OCI-M2 (cell line): Measurements from ENCODE around the gene COL25A1.
"Not testable (repeated sequence)": the region's sequence is repeated elsewhere in the genome, so short reads cannot be mapped to it uniquely, and the experiment has no call there.

Source experiments
- DNase-seq: peaks from one replicate; lab custom pipeline; 2025; ENCODE audit not compliant: unreplicated experiment; lab: John Stamatoyannopoulos, UW

The COL25A1 gene

DNA sequence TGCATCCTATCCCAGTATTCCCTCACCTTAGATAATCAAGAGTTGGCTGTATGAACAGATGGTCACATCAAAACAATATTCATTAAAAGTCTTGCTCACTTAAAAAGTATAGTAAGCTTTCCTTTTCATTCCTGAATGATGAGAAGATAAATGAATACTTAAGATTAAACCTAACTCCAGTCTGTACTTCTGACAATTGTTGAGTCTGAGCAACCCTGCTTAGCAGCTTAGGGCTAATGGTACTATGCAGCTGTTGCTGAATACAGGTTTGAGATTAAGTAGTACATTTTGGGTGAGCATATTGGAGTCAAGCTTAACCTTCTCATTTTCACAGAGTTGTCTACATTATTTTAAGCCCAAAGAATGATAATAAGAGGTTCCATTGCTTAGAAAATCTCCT, 417.9 kb downstream of the COL25A1 start:
- no peak for DNase-seq

- no peak for DNase-seq
Observed at GRCh38 chr4:108881986-108882385, 420.5 kb downstream of the COL25A1 start.

DNA sequence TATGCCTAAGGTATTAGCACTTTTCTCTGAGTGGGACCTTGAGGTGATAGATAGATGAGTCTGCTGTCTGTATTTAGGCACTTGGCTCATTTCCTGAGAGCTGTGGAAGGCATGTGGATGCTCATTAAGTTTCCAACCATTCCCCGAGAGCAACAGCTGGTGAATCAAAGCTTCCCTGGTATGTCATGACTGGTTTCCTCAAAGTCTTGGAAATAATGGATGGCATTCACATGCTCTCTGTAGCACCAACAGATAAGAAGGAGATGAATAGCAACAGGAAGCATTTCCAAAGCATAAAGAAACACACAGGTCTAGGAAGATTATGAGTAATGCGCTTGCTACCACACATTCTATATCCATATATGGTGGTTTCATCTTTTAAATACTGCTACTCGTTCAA, 421.3 kb downstream of the COL25A1 start:
- no peak for DNase-seq

- no peak for DNase-seq
Observed at GRCh38 chr4:108878806-108879205, 423.7 kb downstream of the COL25A1 start.

DNA sequence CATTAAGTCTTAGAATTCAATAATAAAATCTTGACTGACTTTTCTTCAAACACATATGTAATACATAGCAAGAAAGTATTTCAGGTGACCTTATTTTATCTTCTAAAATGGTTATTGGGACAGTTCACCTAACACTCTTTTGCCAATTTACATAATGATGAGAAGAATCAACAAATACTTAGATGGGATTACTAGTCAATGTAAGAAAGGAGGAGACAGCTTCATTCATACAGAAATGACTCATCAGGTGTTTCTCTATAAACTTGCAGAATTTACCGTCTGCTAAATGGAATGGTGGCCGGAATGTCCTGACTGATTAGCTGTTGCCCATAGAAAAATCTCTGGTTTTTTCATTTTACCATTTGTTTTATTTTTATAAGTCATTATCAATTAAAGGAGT, 424.6 kb downstream of the COL25A1 start:
- no peak for DNase-seq

GRCh38 chr4:108874806-108875205, 427.7 kb downstream of the COL25A1 start:
- no peak for DNase-seq

- not testable (repeated sequence) for DNase-seq
Observed at GRCh38 chr4:108869970-108870369, 432.5 kb downstream of the COL25A1 start.

- no peak for DNase-seq
Observed at GRCh38 chr4:108868606-108869227, 433.7 kb downstream of the COL25A1 start.

- no peak for DNase-seq
Observed at GRCh38 chr4:108867476-108867875, 435.0 kb downstream of the COL25A1 start.

- no peak for DNase-seq
Observed at GRCh38 chr4:108861334-108861733, 441.1 kb downstream of the COL25A1 start.

DNA sequence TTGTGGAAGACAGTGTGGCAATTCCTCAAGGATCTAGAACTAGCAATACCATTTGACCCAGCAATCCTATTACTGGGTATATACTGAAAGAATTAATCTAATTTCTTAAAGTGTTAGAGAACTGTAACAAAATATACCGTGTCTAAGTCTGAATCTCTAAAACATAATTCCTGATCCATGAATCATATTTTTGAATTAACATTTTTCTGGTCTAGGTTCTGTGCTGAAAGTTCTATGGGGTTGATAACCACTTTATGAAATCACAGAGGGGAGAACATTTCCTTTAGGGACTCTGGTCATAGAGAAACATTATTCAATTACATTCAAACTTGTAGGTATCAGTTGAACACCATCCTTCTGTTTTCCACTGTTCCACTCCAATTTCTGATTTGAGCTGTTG, 447.7 kb downstream of the COL25A1 start:
- DNase-seq, result no peak

GRCh38 chr4:108852691-108853090, 449.8 kb downstream of the COL25A1 start:
- DNase-seq, result no peak

DNA sequence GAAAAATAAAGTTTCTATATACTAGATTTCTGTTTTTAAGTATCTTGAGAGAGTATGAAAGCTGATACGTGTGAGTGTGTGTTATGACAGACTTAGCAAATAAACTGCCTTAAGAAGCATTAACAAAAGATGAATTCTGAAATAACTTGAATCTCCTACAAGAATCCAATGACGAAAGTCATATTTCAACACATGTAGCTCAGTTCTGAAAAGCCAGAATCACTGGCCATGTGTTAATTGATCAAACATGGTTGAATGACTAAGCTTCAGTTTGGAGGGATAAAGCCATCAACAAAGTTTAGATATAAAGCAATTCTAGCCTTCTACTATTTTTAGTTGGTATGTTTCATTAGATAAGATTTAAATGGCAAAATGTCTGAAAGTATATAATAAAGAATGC, 451.1 kb downstream of the COL25A1 start:
- no peak for DNase-seq

GRCh38 chr4:108850219-108850649, 452.2 kb downstream of the COL25A1 start:
- no peak for DNase-seq

DNA sequence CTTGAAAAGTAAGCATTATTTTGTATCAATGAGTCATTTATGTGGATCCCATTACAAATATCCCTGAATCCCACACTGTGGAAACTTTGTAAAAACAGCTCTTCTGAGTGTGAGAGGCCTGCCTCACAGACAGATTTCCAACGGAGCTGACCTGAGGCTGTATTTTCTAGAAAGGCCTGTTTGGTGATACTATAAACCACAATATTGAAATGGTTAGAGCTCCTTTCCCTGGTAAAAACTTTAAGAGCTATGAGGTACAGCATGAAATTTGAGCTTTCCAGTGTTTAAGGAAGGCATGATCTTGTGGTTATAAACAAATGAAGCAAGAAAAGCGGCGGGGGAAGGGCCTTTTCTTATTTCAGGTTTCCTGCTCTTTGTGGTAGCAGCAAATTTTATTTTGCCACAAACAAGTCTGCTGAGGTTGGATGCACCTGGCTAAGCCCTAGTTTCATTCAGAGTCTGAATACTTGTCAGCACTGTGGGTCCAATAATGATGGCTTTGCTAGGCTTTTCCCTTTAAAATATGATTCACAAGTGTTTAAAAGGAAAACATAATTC, 452.8 kb downstream of the COL25A1 start:
- DNase-seq, result no peak

- no peak for DNase-seq
Observed at GRCh38 chr4:108846568-108846967, 455.9 kb downstream of the COL25A1 start.

GRCh38 chr4:108840426-108840975, 462.0 kb downstream of the COL25A1 start:
- DNase-seq, result no peak

GRCh38 chr4:108839333-108839732, 463.1 kb downstream of the COL25A1 start:
- DNase-seq, result no peak

DNA sequence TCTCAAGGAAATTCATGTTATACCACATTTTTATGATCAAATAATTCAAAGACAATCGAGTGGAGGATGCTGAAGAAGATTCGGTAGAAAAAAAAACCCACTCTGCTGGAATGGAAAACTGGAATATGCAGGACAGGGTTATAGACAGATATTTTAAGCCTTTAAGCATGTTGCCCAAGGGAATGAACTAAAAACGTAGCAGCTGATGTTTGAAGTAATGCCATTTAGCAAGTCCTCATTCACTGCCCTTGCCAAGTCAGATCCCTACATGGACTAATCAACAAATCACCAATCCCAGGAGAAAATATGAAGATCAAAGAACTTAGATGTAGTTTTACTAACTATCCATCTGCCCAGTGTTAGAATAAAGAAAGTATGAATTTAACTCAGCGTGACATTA, 464.0 kb downstream of the COL25A1 start:
- no peak for DNase-seq

- DNase-seq, result no peak
Observed at GRCh38 chr4:108834835-108835384, 467.5 kb downstream of the COL25A1 start.

- no peak for DNase-seq
Observed at GRCh38 chr4:108834166-108834834, 468.2 kb downstream of the COL25A1 start.

DNA sequence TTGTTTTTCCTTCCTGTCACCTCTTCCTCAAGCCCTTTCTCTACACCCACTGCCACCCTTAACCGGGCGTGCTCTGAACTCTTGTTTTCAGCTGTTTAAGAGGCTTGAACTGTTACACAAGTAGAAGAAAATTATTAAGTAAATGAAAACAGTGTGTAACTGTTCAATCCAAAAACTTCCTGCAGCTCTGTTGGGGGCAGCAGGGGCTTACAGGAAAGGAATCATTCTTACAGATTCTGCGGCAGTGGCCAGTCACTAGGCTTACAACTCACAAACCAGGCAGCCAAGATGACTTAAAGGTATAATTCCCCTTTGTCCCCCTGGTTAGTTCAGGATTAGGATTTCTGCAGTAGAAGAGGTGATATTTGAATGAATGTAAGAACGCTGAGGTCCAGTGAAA, 469.4 kb downstream of the COL25A1 start:
- no peak for DNase-seq
